MM.1S (cell line): ENCODE results near the gene IPCEF1.

Experiments
- DNase-seq: peaks from one replicate; pipeline ENCODE4 v3.0.0-alpha.2; 2015
- H2AFZ ChIP-seq: fragments of 300-600 bp; sonication (generic); 2 replicates; pipeline ENCODE4 v1.6.0; 2016; ENCODE audit warnings: antibody characterized with exemption, low read length
- H3F3A ChIP-seq: fragments of 300-600 bp; sonication (generic); 2 replicates; pipeline ENCODE4 v1.6.1; 2016; ENCODE audit warnings: mild to moderate bottlenecking, antibody characterized with exemption, low read length, moderate library complexity, mixed read lengths; ENCODE audit not compliant: insufficient read depth
- H3K27ac ChIP-seq: fragments of 300-600 bp; sonication (generic); 2 replicates; pipeline ENCODE4 v1.5.1; 2016; ENCODE audit warnings: mild to moderate bottlenecking, low read length
- H3K27me3 ChIP-seq: fragments of 300-600 bp; sonication (generic); replicated peaks from 2 replicates; pipeline ENCODE4 v1.6.0; 2016; ENCODE audit warnings: low read length; ENCODE audit not compliant: insufficient read depth
- H3K36me3 ChIP-seq: fragments of 300-600 bp; sonication (generic); replicated peaks from 2 replicates; pipeline ENCODE4 v1.6.1; 2016; ENCODE audit warnings: mild to moderate bottlenecking, low read length, mixed read lengths; ENCODE audit not compliant: insufficient read depth
- H3K4me1 ChIP-seq: fragments of 300-600 bp; sonication (generic); 2 replicates; pipeline ENCODE4 v1.6.1; 2016; ENCODE audit warnings: low read length, mixed read lengths
- H3K4me2 ChIP-seq: fragments of 300-600 bp; sonication (generic); 2 replicates; pipeline ENCODE4 v1.6.0; 2016; ENCODE audit warnings: low read depth, low read length
- H3K4me3 ChIP-seq: fragments of 300-600 bp; sonication (generic); 2 replicates; pipeline ENCODE4 v1.5.1; 2016; ENCODE audit warnings: low read length, mixed read lengths
- H3K79me2 ChIP-seq: fragments of 300-600 bp; sonication (generic); 2 replicates; pipeline ENCODE4 v1.6.1; 2016; ENCODE audit warnings: mixed run types, low read length, mixed read lengths
- H3K9ac ChIP-seq: fragments of 300-600 bp; sonication (generic); 2 replicates; pipeline ENCODE4 v1.6.1; 2016; ENCODE audit warnings: low read length, mixed read lengths
- H3K9me2 ChIP-seq: fragments of 300-600 bp; sonication (generic); replicated peaks from 2 replicates; pipeline ENCODE4 v1.6.1; 2016; ENCODE audit warnings: mild to moderate bottlenecking, low read length, mixed read lengths; ENCODE audit not compliant: insufficient read depth
- H3K9me3 ChIP-seq: fragments of 300-600 bp; sonication (generic); replicated peaks from 2 replicates; pipeline ENCODE4 v1.6.1; 2016; ENCODE audit warnings: mild to moderate bottlenecking, low read length, mixed read lengths; ENCODE audit not compliant: insufficient read depth
- H4K20me1 ChIP-seq: fragments of 300-600 bp; sonication (generic); 2 replicates; pipeline ENCODE4 v1.6.1; 2016; ENCODE audit warnings: mild to moderate bottlenecking, low read length, moderate library complexity, mixed read lengths; ENCODE audit not compliant: insufficient read depth
- EZH2 ChIP-seq: fragments of 300-600 bp; sonication (generic); optimal IDR thresholded peaks from 2 replicates; pipeline ENCODE3; 2017; ENCODE audit warnings: low read depth, mild to moderate bottlenecking, antibody characterized with exemption, low read length, mixed read lengths
- EZH2phosphoT487 ChIP-seq: fragments of 300-600 bp; sonication (generic); IDR thresholded peaks from 2 replicates; pipeline ENCODE4 v1.6.1; 2018; ENCODE audit warnings: antibody characterized with exemption, low read length
- TF ChIP-seq, protein P1 (sequence below): fragments of 300-600 bp; sonication (generic); IDR thresholded peaks from 2 replicates; pipeline ENCODE4 v1.5.1; 2016; ENCODE audit warnings: antibody characterized with exemption, low read length, mixed read lengths

IPCEF1 gene

DNA sequence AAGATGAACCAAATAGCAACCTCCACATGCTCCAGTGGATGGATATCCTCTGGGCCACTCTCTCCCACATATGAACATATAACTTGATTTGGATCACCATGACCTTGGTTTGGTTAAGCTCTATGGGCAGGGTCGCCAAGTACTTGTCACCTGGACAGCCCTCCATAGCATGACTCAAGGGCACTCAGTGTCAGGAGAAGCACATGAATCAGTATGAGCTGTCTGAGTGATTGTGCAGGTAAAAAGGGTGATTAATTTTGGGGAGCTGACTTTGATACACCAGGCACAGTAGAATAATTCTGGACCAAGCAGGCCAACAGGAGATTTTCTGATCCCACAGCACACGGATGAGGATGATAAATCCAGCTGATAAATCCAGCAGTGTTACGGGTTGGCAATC is 243.2 kb downstream of the IPCEF1 start:
- no peak for DNase-seq
- H4K20me1 ChIP-seq = no peaks in the 10 kb centered on the region
- no peak overlapping the region for H3K9ac ChIP-seq
- H3K9me2 ChIP-seq = no peaks in the 10 kb centered on the region
- TF ChIP-seq EZH2 (no peak), EZH2phosphoT487 (no peak)
- TF ChIP-seq, protein P1, sequence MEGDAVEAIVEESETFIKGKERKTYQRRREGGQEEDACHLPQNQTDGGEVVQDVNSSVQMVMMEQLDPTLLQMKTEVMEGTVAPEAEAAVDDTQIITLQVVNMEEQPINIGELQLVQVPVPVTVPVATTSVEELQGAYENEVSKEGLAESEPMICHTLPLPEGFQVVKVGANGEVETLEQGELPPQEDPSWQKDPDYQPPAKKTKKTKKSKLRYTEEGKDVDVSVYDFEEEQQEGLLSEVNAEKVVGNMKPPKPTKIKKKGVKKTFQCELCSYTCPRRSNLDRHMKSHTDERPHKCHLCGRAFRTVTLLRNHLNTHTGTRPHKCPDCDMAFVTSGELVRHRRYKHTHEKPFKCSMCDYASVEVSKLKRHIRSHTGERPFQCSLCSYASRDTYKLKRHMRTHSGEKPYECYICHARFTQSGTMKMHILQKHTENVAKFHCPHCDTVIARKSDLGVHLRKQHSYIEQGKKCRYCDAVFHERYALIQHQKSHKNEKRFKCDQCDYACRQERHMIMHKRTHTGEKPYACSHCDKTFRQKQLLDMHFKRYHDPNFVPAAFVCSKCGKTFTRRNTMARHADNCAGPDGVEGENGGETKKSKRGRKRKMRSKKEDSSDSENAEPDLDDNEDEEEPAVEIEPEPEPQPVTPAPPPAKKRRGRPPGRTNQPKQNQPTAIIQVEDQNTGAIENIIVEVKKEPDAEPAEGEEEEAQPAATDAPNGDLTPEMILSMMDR = no peak
- H3K4me3 ChIP-seq = no peak overlapping the region
- no peaks in the 10 kb centered on the region for H3K79me2 ChIP-seq
- no peaks in the 10 kb centered on the region for H3K36me3 ChIP-seq
- H3K9me3 ChIP-seq = no peaks in the 10 kb centered on the region
- H3K27me3 ChIP-seq = no peaks in the 10 kb centered on the region
- H3K4me2 ChIP-seq = no peak overlapping the region
- H3K27ac ChIP-seq = no peak overlapping the region
- no peaks in the 10 kb centered on the region for H3F3A ChIP-seq
- H2AFZ ChIP-seq = no peak overlapping the region
- 0 out of 2 replicates have a peak, but pooled peaks cover 7% of the 10 kb centered on the region for H3K4me1 ChIP-seq

DNA sequence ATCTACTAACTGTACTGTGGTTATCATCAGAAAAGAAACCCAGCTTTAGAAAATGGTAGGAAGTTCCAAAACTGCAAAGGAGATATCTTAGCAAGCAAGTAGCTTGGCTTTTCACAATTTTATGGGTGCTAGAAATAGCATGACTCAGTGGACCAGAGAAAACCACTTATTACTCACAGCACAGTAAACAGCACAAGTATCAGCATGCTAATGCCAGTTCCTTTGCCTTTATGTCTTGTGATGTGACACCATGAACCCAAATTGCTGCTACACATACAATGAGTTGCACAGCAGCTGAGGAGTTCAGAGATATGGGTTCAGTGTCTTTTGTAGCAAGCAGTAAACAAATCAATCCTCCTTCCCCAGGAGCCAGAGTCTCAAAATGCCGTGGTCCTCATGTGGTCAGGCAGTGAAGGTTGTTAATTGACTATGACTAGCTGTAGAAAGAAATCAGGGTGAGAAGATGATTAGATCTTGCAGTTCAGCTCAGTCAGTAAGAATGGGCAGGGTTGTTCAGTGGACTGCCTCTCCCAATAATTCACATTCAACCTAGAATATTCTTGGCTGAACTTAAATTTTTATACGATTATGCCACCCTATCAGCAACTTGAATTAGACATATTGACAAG is 244.3 kb downstream of the IPCEF1 start:
- Histone ChIP-seq H3F3A (no peaks in the 10 kb centered on the region), H3K9ac (no peak overlapping the region), H3K4me3 (no peak overlapping the region), H3K4me1 (0 out of 2 replicates have a peak, but pooled peaks cover 7% of the 10 kb centered on the region), H2AFZ (no peak overlapping the region), H3K9me2 (no peaks in the 10 kb centered on the region), H4K20me1 (no peaks in the 10 kb centered on the region), H3K27ac (no peak overlapping the region), H3K36me3 (no peaks in the 10 kb centered on the region), H3K9me3 (no peaks in the 10 kb centered on the region), H3K4me2 (no peak overlapping the region), H3K27me3 (no peaks in the 10 kb centered on the region), H3K79me2 (no peaks in the 10 kb centered on the region)
- no peak for TF ChIP-seq EZH2phosphoT487
- TF ChIP-seq EZH2 = no peak
- TF ChIP-seq, protein P1 = no peak
- no peak for DNase-seq

DNA sequence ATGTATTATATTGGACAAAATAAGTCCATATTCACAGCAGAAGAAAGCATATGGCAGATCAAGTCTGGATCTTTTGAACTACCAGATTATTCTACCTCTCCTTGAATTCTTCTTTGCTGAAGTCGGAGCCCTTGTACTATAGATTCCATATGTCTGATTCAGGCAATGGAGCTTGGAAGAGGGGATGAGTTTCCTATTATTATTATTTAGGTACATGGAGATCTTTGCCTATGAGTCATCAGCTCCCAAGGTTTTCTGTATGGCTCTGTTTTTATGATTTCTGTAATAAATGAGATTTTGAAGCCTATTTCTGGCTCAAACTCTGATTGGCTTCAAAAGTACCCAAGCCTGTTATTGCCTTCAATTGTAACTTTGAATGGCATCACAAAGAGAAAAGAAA is 245.6 kb downstream of the IPCEF1 start:
- Histone ChIP-seq H4K20me1 (no peaks in the 10 kb centered on the region), H3K27me3 (no peaks in the 10 kb centered on the region), H3K4me1 (0 out of 2 replicates have a peak, but pooled peaks cover 7% of the 10 kb centered on the region), H3K9ac (no peak overlapping the region), H3K9me2 (no peaks in the 10 kb centered on the region), H3K9me3 (no peaks in the 10 kb centered on the region), H3F3A (no peaks in the 10 kb centered on the region), H3K36me3 (no peaks in the 10 kb centered on the region), H3K4me3 (no peak overlapping the region), H3K27ac (no peak overlapping the region), H3K4me2 (no peak overlapping the region), H3K79me2 (no peaks in the 10 kb centered on the region), H2AFZ (no peak overlapping the region)
- TF ChIP-seq EZH2phosphoT487 (no peak), EZH2 (no peak)
- TF ChIP-seq, protein P1 = no peak
- no peak for DNase-seq
